HL-60/S4 treated with retinoic acid at 250 ng/mL for 4 days and 3 days (cell line): Measurements from ENCODE around the gene RAB22A.

Source experiments
- in situ Hi-C: fragments of 300-500 bp; cut with MboI; formaldehyde crosslinking; loops from 2 replicates; pipeline ENCODE4 v1.7.0; 2022; ENCODE audit warnings: low sequenced_read_pairs

Gene RAB22A

GRCh38 chr20:58309591-58310290 is at the start of gene RAB22A:
Gene RAB22A, plus strand, starts transcription at chr20:58309715. Its CDS starts 262 bp downstream, at chr20:58309977.
- in situ Hi-C loops, result no loop called here

GRCh38 chr20:58260006-58260405 is 49.5 kb upstream of the RAB22A start:
- in situ Hi-C loops, result no loop called here

GRCh38 chr20:58261660-58262059 is 47.9 kb upstream of the RAB22A start:
- in situ Hi-C loops, result no loop called here

GRCh38 chr20:58264271-58264670 is 45.2 kb upstream of the RAB22A start:
- in situ Hi-C loops, result no loop called here

GRCh38 chr20:58267389-58268215 is 41.9 kb upstream of the RAB22A start:
- in situ Hi-C loops, result no loop called here

GRCh38 chr20:58268421-58268821 is 41.1 kb upstream of the RAB22A start:
- in situ Hi-C loops, result no loop called here

GRCh38 chr20:58268936-58269619 is 40.4 kb upstream of the RAB22A start:
- in situ Hi-C loops, result no loop called here

GRCh38 chr20:58271606-58272351 is 37.7 kb upstream of the RAB22A start:
- in situ Hi-C loops, result no loop called here

GRCh38 chr20:58274384-58274783 is 35.1 kb upstream of the RAB22A start:
- in situ Hi-C loops, result no loop called here

GRCh38 chr20:58277107-58277506 is 32.4 kb upstream of the RAB22A start:
- in situ Hi-C loops, result no loop called here

- in situ Hi-C loops, result no loop called here
Observed at GRCh38 chr20:58277578-58278472, 31.7 kb upstream of the RAB22A start.

GRCh38 chr20:58286729-58287128 is 22.8 kb upstream of the RAB22A start:
- in situ Hi-C loops, result no loop called here

- in situ Hi-C loops, result no loop called here
Observed at GRCh38 chr20:58287638-58288037, 21.9 kb upstream of the RAB22A start.

GRCh38 chr20:58289143-58289542 is 20.4 kb upstream of the RAB22A start:
- in situ Hi-C loops, result no loop called here

- in situ Hi-C loops, result no loop called here
Observed at GRCh38 chr20:58293453-58293852, 16.1 kb upstream of the RAB22A start.

GRCh38 chr20:58294497-58295455 is 14.7 kb upstream of the RAB22A start:
- in situ Hi-C loops, result no loop called here

- in situ Hi-C loops, result no loop called here
Observed at GRCh38 chr20:58296051-58296837, 13.3 kb upstream of the RAB22A start.

- in situ Hi-C loops, result no loop called here
Observed at GRCh38 chr20:58297394-58297793, 12.1 kb upstream of the RAB22A start.
